RWPE1 (cell line): ENCODE data around the gene GPR146.

Experiments used
- CTCF ChIA-PET: fragments of 350-600 bp; sonication (Branson Sonifier 250); formaldehyde crosslinking; extraction: SDS; loops from one replicate; lab custom pipeline; 2021; lab: Yijun Ruan, JAX
- POLR2A ChIA-PET: fragments of 400-600 bp; formaldehyde crosslinking; extraction: SDS; loops from one replicate; lab custom pipeline; 2020; ENCODE audit warnings: antibody characterized with exemption; ENCODE audit not compliant: low non-redundant PET; lab: Yijun Ruan, JAX
- DNase-seq: peaks from one replicate; pipeline ENCODE4 v3.0.0; 2012; ENCODE audit warnings: low spot score
- H3K27ac ChIP-seq: fragments of 450-650 bp; 2 replicates; pipeline ENCODE4 v1.5.1; 2017
- CTCF ChIP-seq: fragments of 450-650 bp; conservative IDR thresholded peaks from 2 replicates; pipeline ENCODE4 v1.5.1; 2017; ENCODE audit warnings: low read depth, mild to moderate bottlenecking

GPR146 gene

GRCh38 chr7:1106063-1106792 is 61.9 kb downstream of the GPR146 start:
- POLR2A ChIA-PET: no interaction called here
- H3K27ac ChIP-seq: no peak overlapping the region
- no peak for DNase-seq
- CTCF ChIA-PET: no interaction called here
- no peak for TF ChIP-seq CTCF

- no peak for TF ChIP-seq CTCF
- CTCF ChIA-PET: no interaction called here
- POLR2A ChIA-PET: no interaction called here
- H3K27ac ChIP-seq: no peak overlapping the region
- no peak for DNase-seq
Observed at GRCh38 chr7:1106793-1107421, 62.6 kb downstream of the GPR146 start.

GRCh38 chr7:1108264-1108920 is 64.0 kb downstream of the GPR146 start:
- no peak overlapping the region for H3K27ac ChIP-seq
- ChIA-PET POLR2A (no interaction called here), CTCF (no interaction called here)
- DNase-seq: no peak
- no peak for TF ChIP-seq CTCF
